Measurements from ENCODE around the gene ZNF334. TPM values are rescaled to one million over a fixed set of nuclear protein-coding genes. Genes with fewer than 3 reads are reported as not detected.

The ZNF334 gene
- total RNA-seq, 4 donors from 2014 or later = 0.44 to 11.1 (median 1.1) TPM

GRCh38 chr20:46463852-46464251, 49.5 kb downstream of the ZNF334 start:
- TF ChIP-seq CTCF (IDR thresholded peaks at IDR 0.05; ENCODE audit: low read depth) = no peak

GRCh38 chr20:46461808-46462207, 51.6 kb downstream of the ZNF334 start:
- no peak for TF ChIP-seq CTCF (IDR thresholded peaks at IDR 0.05; ENCODE audit: low read depth)

GRCh38 chr20:46458866-46459750, 54.3 kb downstream of the ZNF334 start:
- no peak for TF ChIP-seq CTCF (IDR thresholded peaks at IDR 0.05; ENCODE audit: low read depth)

- TF ChIP-seq CTCF (IDR thresholded peaks at IDR 0.05; ENCODE audit: low read depth) = no peak
Measured at GRCh38 chr20:46456255-46457028, 56.9 kb downstream of the ZNF334 start.

GRCh38 chr20:46455729-46456128, 57.6 kb downstream of the ZNF334 start:
- no peak for TF ChIP-seq CTCF (IDR thresholded peaks at IDR 0.05; ENCODE audit: low read depth)

Other genes with a start within 250 kb of the ZNF334 start
- gene CDH22, start 205.1 kb downstream of the ZNF334 start, total RNA-seq = not detected
- gene ELMO2, start 106.9 kb downstream of the ZNF334 start, total RNA-seq = 10 to 100 TPM; 37.3 to 54.7 (median 44.0) TPM
- not detected for gene OCSTAMP, start 37.1 kb upstream of the ZNF334 start, total RNA-seq
- 1 to 10 TPM in 2 of 4 donors, under 1 TPM in 2; 0.88 to 4.3 (median 1.5) TPM for gene SLC13A3, start 137.9 kb upstream of the ZNF334 start, total RNA-seq
- gene TP53RK, start 175.9 kb upstream of the ZNF334 start, total RNA-seq = 10 to 100 TPM in 3 of 4 donors, 1 to 10 TPM in 1; 9.5 to 20.1 (median 13.2) TPM
- 10 to 100 TPM in 2 of 4 donors, 1 to 10 TPM in 2; 4.4 to 14.9 (median 11.4) TPM for gene SLC2A10, start 196.1 kb upstream of the ZNF334 start, total RNA-seq